Astrocyte (in vitro differentiated cells and primary cell): ENCODE data around the gene ERRFI1.

ENCODE experiments used
- EZH2 ChIP-seq: IDR thresholded peaks from 2 replicates; pipeline ENCODE4 v1.6.1; 2012; ENCODE audit warnings: mild to moderate bottlenecking, low read length, inconsistent platforms; ENCODE audit not compliant: insufficient read depth
- TF ChIP-seq, protein P1 (sequence below): IDR thresholded peaks from 2 replicates; pipeline ENCODE4 v1.5.1; 2011; ENCODE audit warnings: low read depth, mild to moderate bottlenecking, inconsistent platforms, low read length, moderate library complexity; ENCODE audit not compliant: insufficient read depth

DNA sequence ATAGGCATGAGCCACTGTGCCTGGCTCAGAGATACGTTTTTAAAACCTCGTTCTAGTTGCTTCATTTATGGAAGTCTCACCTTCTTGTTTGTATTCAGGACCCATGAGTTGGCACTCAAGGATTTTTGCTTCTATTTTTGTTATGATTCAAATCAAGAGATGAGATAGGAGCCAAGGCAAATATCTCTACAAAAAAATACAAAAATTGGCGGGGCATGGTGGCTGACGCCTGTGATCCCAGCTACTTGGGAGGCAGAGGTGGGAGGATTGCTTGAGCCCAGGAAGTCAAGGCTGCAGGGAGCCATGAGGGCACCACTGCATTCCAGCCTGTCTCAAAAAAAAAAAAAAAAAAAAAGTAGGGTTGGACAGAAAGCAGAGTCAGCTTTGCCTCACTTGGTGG lies 36.8 kb upstream of the ERRFI1 start:
- TF ChIP-seq, protein P1, sequence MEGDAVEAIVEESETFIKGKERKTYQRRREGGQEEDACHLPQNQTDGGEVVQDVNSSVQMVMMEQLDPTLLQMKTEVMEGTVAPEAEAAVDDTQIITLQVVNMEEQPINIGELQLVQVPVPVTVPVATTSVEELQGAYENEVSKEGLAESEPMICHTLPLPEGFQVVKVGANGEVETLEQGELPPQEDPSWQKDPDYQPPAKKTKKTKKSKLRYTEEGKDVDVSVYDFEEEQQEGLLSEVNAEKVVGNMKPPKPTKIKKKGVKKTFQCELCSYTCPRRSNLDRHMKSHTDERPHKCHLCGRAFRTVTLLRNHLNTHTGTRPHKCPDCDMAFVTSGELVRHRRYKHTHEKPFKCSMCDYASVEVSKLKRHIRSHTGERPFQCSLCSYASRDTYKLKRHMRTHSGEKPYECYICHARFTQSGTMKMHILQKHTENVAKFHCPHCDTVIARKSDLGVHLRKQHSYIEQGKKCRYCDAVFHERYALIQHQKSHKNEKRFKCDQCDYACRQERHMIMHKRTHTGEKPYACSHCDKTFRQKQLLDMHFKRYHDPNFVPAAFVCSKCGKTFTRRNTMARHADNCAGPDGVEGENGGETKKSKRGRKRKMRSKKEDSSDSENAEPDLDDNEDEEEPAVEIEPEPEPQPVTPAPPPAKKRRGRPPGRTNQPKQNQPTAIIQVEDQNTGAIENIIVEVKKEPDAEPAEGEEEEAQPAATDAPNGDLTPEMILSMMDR = no peak
- TF ChIP-seq EZH2 = no peak
